ENCODE measurements around the gene ZNF550. TPM values are rescaled to one million over a fixed set of nuclear protein-coding genes. Genes with fewer than 3 reads are reported as not detected.

The ZNF550 gene
- total RNA-seq, 6 donors from 2014 or later = 4.3 to 11.1 (median 7.4) TPM

GRCh38 chr19:57587529-57587928, 27.9 kb upstream of the ZNF550 start:
- 100% methylated on average over 1 of the region's 1 CpG for WGBS, 2 donors
- peaks cover 6 to 35% (median 25%) of the 10 kb centered on the region in 4 donors for H3K36me3 ChIP-seq

GRCh38 chr19:57583521-57584416, 24.1 kb upstream of the ZNF550 start, which contains the start of gene ZIK1:
Gene ZIK1, plus strand, starts transcription at chr19:57584145. Its CDS starts 212 bp downstream, at chr19:57584357.
- Histone ChIP-seq H3K4me3 (peak within 1 kb of the TSS; percentile 47 to 82 (median 70)), H3K27me3 (no peaks in the 10 kb centered on the region), H3K9me3 (peaks cover 14 to 55% (median 30%) of the 10 kb centered on the region in 4 donors), H3K27ac (peak within 1 kb of the TSS in 3 of 4 donors; percentile 34 to 56 (median 55)), H3K4me1 (peaks cover 11 to 20% (median 13%) of the 10 kb centered on the region in 4 donors), H3K36me3 (peaks cover 0 to 9% (median 4%) of the 10 kb centered on the region in 4 donors)
- TF ChIP-seq POLR2A (IDR thresholded peaks at IDR 0.05) (peak in 1 of 4 donors; percentile 31), CTCF (IDR thresholded peaks at IDR 0.05) (no peak), EP300 (IDR thresholded peaks at IDR 0.05) (no peak), POLR2AphosphoS5 (IDR thresholded peaks at IDR 0.05) (peak; percentile 28 to 66)
- peak; percentile 82 to 89 for DNase-seq
- ATAC-seq (ENCODE audit: low FRiP score in 2 of 2) = peak; percentile 82 to 93
- WGBS, 2 donors = 0 to 7% methylated on average over 10 to 67 of the region's 76 CpGs

More at GRCh38 chr19:57587529-57587928, 27.9 kb upstream of the ZNF550 start:
- DNase-seq (no peak), ATAC-seq (ENCODE audit: low FRiP score in 2 of 2) (no peak)
- H3K4me1 ChIP-seq = peaks cover 10 to 14% (median 13%) of the 10 kb centered on the region in 4 donors
- H3K27ac ChIP-seq = no peak overlapping the region
- H3K27me3 ChIP-seq = no peaks in the 10 kb centered on the region
- no peak overlapping the region for H3K4me3 ChIP-seq
- TF ChIP-seq POLR2A (IDR thresholded peaks at IDR 0.05) = no peak
- H3K9me3 ChIP-seq = peaks cover 46 to 81% (median 68%) of the 10 kb centered on the region in 4 donors

- Histone ChIP-seq H3K9me3 (peaks cover 8 to 48% (median 24%) of the 10 kb centered on the region in 4 donors), H3K36me3 (peaks cover 0 to 3% (median 1%) of the 10 kb centered on the region in 4 donors), H3K4me1 (peaks cover 13 to 23% (median 14%) of the 10 kb centered on the region in 4 donors), H3K27ac (peak overlapping the region in 2 of 4 donors; percentile 55 to 56), H3K27me3 (no peaks in the 10 kb centered on the region), H3K4me3 (peak overlapping the region in 3 of 4 donors; percentile 47 to 82 (median 74))
- no peak for TF ChIP-seq EP300 (IDR thresholded peaks at IDR 0.05)
- TF ChIP-seq POLR2AphosphoS5 (IDR thresholded peaks at IDR 0.05) = no peak
- no peak for TF ChIP-seq CTCF (IDR thresholded peaks at IDR 0.05)
- TF ChIP-seq POLR2A (IDR thresholded peaks at IDR 0.05) = no peak
- WGBS, 2 donors = 54 to 100% methylated on average over 1 to 13 of the region's 21 CpGs
- ATAC-seq (ENCODE audit: low FRiP score in 2 of 2) = no peak
- DNase-seq = no peak
Measured at GRCh38 chr19:57583104-57583520, 23.4 kb upstream of the ZNF550 start.

GRCh38 chr19:57578487-57579205, 19.0 kb upstream of the ZNF550 start, which contains the start of gene ZNF416:
Gene ZNF416, minus strand, starts transcription at chr19:57578911. Its CDS starts 207 bp downstream, at chr19:57578704.
- 0% methylated on average over 1 to 23 of the region's 62 CpGs for WGBS, 2 donors
- Histone ChIP-seq H3K36me3 (peaks cover 15 to 33% (median 28%) of the 10 kb centered on the region in 4 donors), H3K27me3 (no peaks in the 10 kb centered on the region), H3K4me1 (peaks cover 6 to 23% (median 13%) of the 10 kb centered on the region in 4 donors), H3K4me3 (peak within 1 kb of the TSS; percentile 56 to 95 (median 78)), H3K27ac (peak within 1 kb of the TSS; percentile 50 to 75 (median 67)), H3K9me3 (peaks cover 24 to 58% (median 41%) of the 10 kb centered on the region in 4 donors)
- TF ChIP-seq POLR2A (IDR thresholded peaks at IDR 0.05) (peak in 1 of 4 donors; percentile 53), POLR2AphosphoS5 (IDR thresholded peaks at IDR 0.05) (peak; percentile 66 to 70), EP300 (IDR thresholded peaks at IDR 0.05) (no peak), CTCF (IDR thresholded peaks at IDR 0.05) (peak in 2 of 6 experiments; percentile 20 to 34)
- DNase-seq = peak; percentile 92 to 98
- ATAC-seq (ENCODE audit: low FRiP score in 2 of 2) = peak; percentile 96 to 99

Data from upper lobe of left lung (tissue), 6 donors.